GM12878 (cell line): ENCODE measurements around the gene TSPAN2. TPM values are rescaled to one million over a fixed set of nuclear protein-coding genes. Genes with fewer than 3 reads are reported as not detected.

Experiments used
- ATAC-seq: fragments of 200-7000 bp; cut with Tn5 transposase; 3 replicates; pipeline ENCODE4 v1.9.1; 2020; ENCODE audit warnings: mild to moderate bottlenecking, moderate library complexity
- BruUV-seq: library from RNA; stranded (reverse); fragments of 400-500 nt; replicated peaks from 2 replicates; lab custom pipeline; 2021; lab: Mats Ljungman, UMichigan
- CTCF ChIA-PET: fragments of 300-600 bp; sonication (Branson Sonifier 250); formaldehyde crosslinking; extraction: SDS; loops from one replicate; lab custom pipeline; 2021; ENCODE audit warnings: inconsistent platforms; lab: Yijun Ruan, JAX
- POLR2A ChIA-PET: fragments of 350-600 bp; formaldehyde crosslinking; extraction: SDS; loops from one replicate; lab custom pipeline; 2021; ENCODE audit warnings: inconsistent platforms; lab: Charles Lee
- RAD21 ChIA-PET: fragments of 300-600 bp; sonication (Branson Sonifier 250); formaldehyde crosslinking; loops from one replicate; lab custom pipeline; 2023; ENCODE audit warnings: antibody characterized with exemption; ENCODE audit not compliant: unreplicated experiment; lab: Charles Lee
- SMC1A ChIA-PET: fragments of 300-600 bp; sonication (Branson Sonifier 250); formaldehyde crosslinking; loops from one replicate; lab custom pipeline; 2023; ENCODE audit not compliant: unreplicated experiment, uncharacterized antibody; lab: Charles Lee
- DNase-seq: peaks from one replicate; pipeline ENCODE4 v3.0.0-alpha.2; 2011; ENCODE audit warnings: low read depth, low spot score
- FAIRE-seq: peaks from 3 replicates; lab custom pipeline; 2011; peaks lifted over from hg19 to GRCh38; lab: Jason Lieb, UNC
- H2AFZ ChIP-seq: 2 replicates; pipeline ENCODE4 v1.6.0; 2011; ENCODE audit warnings: low read depth, low read length, control low read depth; ENCODE audit not compliant: control insufficient read depth
- H3K27ac ChIP-seq: 2 replicates; pipeline ENCODE4 v1.5.1; 2011; ENCODE audit warnings: control low read depth; ENCODE audit not compliant: control insufficient read depth, insufficient read depth
- H3K27me3 ChIP-seq, 2 experiments: replicated peaks in 1 of 2; 2 replicates each; pipeline versions ENCODE4 v1.6.0 to v1.6.1; 2011; ENCODE audit warnings: low read length in 1 of 2; ENCODE audit not compliant: control insufficient read depth in 2 of 2, insufficient read depth in 2 of 2
- H3K36me3 ChIP-seq, 2 experiments: 2 replicates each; pipeline ENCODE4 v1.5.1; 2011; ENCODE audit warnings: low read length in 1 of 2; ENCODE audit not compliant: control insufficient read depth in 2 of 2, insufficient read depth in 2 of 2
- H3K4me1 ChIP-seq: 2 replicates; pipeline ENCODE4 v1.6.1; 2011; ENCODE audit warnings: mild to moderate bottlenecking, low read length, moderate library complexity, mixed read lengths; ENCODE audit not compliant: control insufficient read depth, insufficient read depth
- H3K4me2 ChIP-seq: 2 replicates; pipeline ENCODE4 v1.6.0; 2011; ENCODE audit warnings: control low read depth; ENCODE audit not compliant: control insufficient read depth, insufficient read depth
- H3K4me3 ChIP-seq: fragments of 200-600 bp; sonication (generic); 2 replicates; pipeline ENCODE4 v1.5.1; 2016
- H3K79me2 ChIP-seq: 2 replicates; pipeline ENCODE4 v1.6.0; 2011; ENCODE audit warnings: low read length; ENCODE audit not compliant: control insufficient read depth, insufficient read depth
- H3K9ac ChIP-seq: 2 replicates; pipeline ENCODE4 v1.8.0; 2011; ENCODE audit warnings: low read length, control low read depth, mixed read lengths; ENCODE audit not compliant: control insufficient read depth, insufficient read depth
- H3K9me3 ChIP-seq: replicated peaks from 3 replicates; pipeline ENCODE4 v1.5.1; 2011; ENCODE audit warnings: mild to moderate bottlenecking, low read length; ENCODE audit not compliant: control insufficient read depth, insufficient read depth
- H4K20me1 ChIP-seq: 2 replicates; pipeline ENCODE4 v1.6.0; 2011; ENCODE audit not compliant: control insufficient read depth, insufficient read depth
- BCL11A ChIP-seq: IDR thresholded peaks from 2 replicates; pipeline ENCODE4 v1.6.1; 2011; ENCODE audit warnings: low read depth, low read length
- DPF2 ChIP-seq: fragments of 450-650 bp; IDR thresholded peaks from 2 replicates; pipeline ENCODE4 v1.6.1; 2017; ENCODE audit warnings: mild to moderate bottlenecking
- FOS ChIP-seq: IDR thresholded peaks from 3 replicates; pipeline ENCODE4 v1.6.1; 2011; ENCODE audit warnings: borderline replicate concordance; ENCODE audit not compliant: insufficient read length; ENCODE audit errors: extremely low read depth
- IKZF1 ChIP-seq: fragments of 450-650 bp; conservative IDR thresholded peaks from 2 replicates; pipeline ENCODE4 v1.6.1; 2017; ENCODE audit warnings: antibody characterized with exemption, mild to moderate bottlenecking
- IKZF2 ChIP-seq, 2 experiments: fragments of 450-650 bp; IDR thresholded peaks; 2 replicates each; pipeline ENCODE4 v1.6.1; 2017; ENCODE audit warnings: mild to moderate bottlenecking in 2 of 2, moderate library complexity in 2 of 2
- MTA2 ChIP-seq: fragments of 450-650 bp; IDR thresholded peaks from 2 replicates; pipeline ENCODE4 v1.6.1; 2016; ENCODE audit warnings: low read depth, mild to moderate bottlenecking, moderate library complexity
- NR2F1 ChIP-seq: fragments of 450-650 bp; conservative IDR thresholded peaks from 2 replicates; pipeline ENCODE4 v1.6.1; 2017; ENCODE audit warnings: mild to moderate bottlenecking
- PAX8 ChIP-seq: fragments of 450-650 bp; IDR thresholded peaks from 2 replicates; pipeline ENCODE4 v1.6.1; 2017; ENCODE audit warnings: mild to moderate bottlenecking, moderate library complexity
- REST ChIP-seq: IDR thresholded peaks from 2 replicates; pipeline ENCODE4 v1.6.1; 2012; ENCODE audit warnings: mild to moderate bottlenecking, low read depth, low read length
- RUNX3 ChIP-seq: IDR thresholded peaks from 2 replicates; pipeline ENCODE4 v1.6.1; 2012; ENCODE audit warnings: low read length, inconsistent platforms
- ZNF24 ChIP-seq: fragments of 450-650 bp; IDR thresholded peaks from 2 replicates; pipeline ENCODE4 v1.6.1; 2017; ENCODE audit warnings: antibody characterized with exemption, mild to moderate bottlenecking
- WGBS: methylation state at CpG from one replicate; pipeline ENCODE4 v1.1.6; 2016; ENCODE audit warnings: low lambda C conversion rate; ENCODE audit not compliant: insufficient replicate concordance, insufficient coverage; ENCODE audit errors: missing lambda C conversion rate; 5-methylcytosine and 5-hydroxymethylcytosine counted together
- in situ Hi-C: fragments of 300-500 bp; cut with MboI; formaldehyde crosslinking; loops from 9 replicates; pipeline ENCODE4 v1.14.3; 2018; ENCODE audit warnings: mixed read lengths
- intact Hi-C: fragments of 100-400 bp; cut with micrococcal nuclease; formaldehyde crosslinking; loops from one replicate; pipeline ENCODE4 v1.14.2; 2022; ENCODE audit not compliant: unreplicated experiment
- polyA plus RNA-seq, 11 experiments: library from polyadenylated mRNA; depleted of rRNA in 4 of 11; unstranded in 6 of 11; stranded (reverse) in 5 of 11; fragments of >200 nt; fragmentation: Nextera tagmentation in 4 of 11; fragmentation: Illumina TruSeq in 1 of 11; extraction: Ambion mirVana in 4 of 11; extraction: Trizol in 1 of 11; gene quantifications; 1 replicate in 1 of 11; 2 replicates in 10 of 11; pipeline versions ENCODE4 v1.2.1 to v1.2.3, GENCODE V29; 2011 to 2016; ENCODE audit warnings: inconsistent platforms in 2 of 11, missing spikeins in 2 of 11, low read depth in 1 of 11
- total RNA-seq, 4 experiments: library from RNA; depleted of rRNA in 3 of 4; stranded (reverse); fragments of >200 nt in 3 of 4; fragmentation: Illumina TruSeq in 1 of 4; extraction: Trizol in 1 of 4; gene quantifications; 2 replicates each; pipeline versions ENCODE4 v1.2.1 to v1.2.3, GENCODE V29; 2013 to 2021
- TF ChIP-seq, protein P1 (sequence below): IDR thresholded peaks from 2 replicates; pipeline ENCODE4 v1.6.1; 2012; ENCODE audit warnings: low read depth, low read length, improper control_type of control experiment

The TSPAN2 gene
- total and polyA plus RNA-seq, 10 of the 15 experiments (the other 5 are each of a cell fraction or from before 2014, with no cell fraction given), result under 0.01 to 0.73 TPM; not detected in 8

- ATAC-seq (peak; percentile 98), DNase-seq (peak; percentile 23), FAIRE-seq (no peak)
- intact Hi-C loops, result no loop called here
- no peaks in the 10 kb centered on the region for H4K20me1 ChIP-seq
- ChIA-PET RAD21 (no interaction called here), POLR2A (no interaction called here), CTCF (interaction anchor here (0.8 to 1.9 kb wide), 3 partner anchors 10 to 26 kb away, joined by 3 to 12 read pairs (median 3); no protein-coding TSS in a partner anchor), SMC1A (interaction anchor here (0.6 to 1.9 kb wide), 4 partner anchors 11 to 49 kb away, joined by 4 to 6 read pairs (median 4); no protein-coding TSS in a partner anchor)
- no peaks in the 10 kb centered on the region for H3K27me3 ChIP-seq
- H3K79me2 ChIP-seq, result no peaks in the 10 kb centered on the region
- no peak overlapping the region for H3K4me3 ChIP-seq
- no peak overlapping the region for H3K4me2 ChIP-seq
- in situ Hi-C loops, result no loop called here
- H3K27ac ChIP-seq, result no peak overlapping the region
- no peaks in the 10 kb centered on the region for H3K4me1 ChIP-seq
- no TSS peak for BruUV-seq
- H3K36me3 ChIP-seq, result no peaks in the 10 kb centered on the region
- peak; percentile 50; the same call in 1 of the 2 replicates for TF ChIP-seq MTA2
- TF ChIP-seq NR2F1, result peak; percentile 53; the same call in 1 of the 2 replicates
- peak in 1 of 2 experiments; percentile 23; a peak in 1 of 4 replicates for TF ChIP-seq IKZF2 (IDR thresholded peaks at IDR 0.05)
- TF ChIP-seq DPF2, result 0 out of 2 replicates have a peak, but pooled peaks have one; percentile 43
- TF ChIP-seq BCL11A, result no peak
- TF ChIP-seq PAX8, result no peak
- TF ChIP-seq FOS, result no peak
- peak; percentile 27; the same call in 1 of the 2 replicates for TF ChIP-seq RUNX3
- TF ChIP-seq IKZF1, result peak; percentile 71
- H3K9ac ChIP-seq, result no peak overlapping the region
- 3% methylated on average over 7 of the region's 7 CpGs for WGBS
- H3K9me3 ChIP-seq, result no peaks in the 10 kb centered on the region
- H2AFZ ChIP-seq, result no peak overlapping the region; the same call in 1 of the 2 replicates
Measured at GRCh38 chr1:115062542-115063004, 26.7 kb downstream of the TSPAN2 start.

DNA sequence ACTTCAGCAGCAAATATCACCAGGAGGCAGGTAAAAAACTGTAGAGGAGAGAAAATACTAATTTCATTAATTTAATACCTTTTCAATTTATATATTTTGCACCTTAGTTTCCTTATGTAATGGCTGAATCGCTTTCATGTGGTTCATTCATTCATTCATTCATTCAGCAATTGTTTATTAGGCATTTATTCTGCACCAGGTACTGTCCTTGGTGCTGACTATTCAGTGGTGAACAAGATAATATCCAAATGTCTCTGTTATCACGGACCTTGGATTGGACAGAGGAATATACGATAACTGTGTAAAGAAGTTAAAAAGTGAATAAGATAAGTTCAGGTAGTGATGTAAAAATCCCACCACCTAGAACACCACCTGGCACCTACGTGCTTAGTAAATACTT lies 28.8 kb downstream of the TSPAN2 start:
- Histone ChIP-seq H3K9ac (no peak overlapping the region), H3K79me2 (no peaks in the 10 kb centered on the region), H3K4me3 (no peak overlapping the region), H2AFZ (no peak overlapping the region), H3K27ac (no peak overlapping the region), H3K36me3 (no peaks in the 10 kb centered on the region), H3K9me3 (no peaks in the 10 kb centered on the region), H3K27me3 (no peaks in the 10 kb centered on the region; a peak in 1 of 4 replicates), H3K4me1 (no peaks in the 10 kb centered on the region), H3K4me2 (no peak overlapping the region), H4K20me1 (no peaks in the 10 kb centered on the region)
- SMC1A ChIA-PET, result no interaction called here
- POLR2A ChIA-PET, result no interaction called here
- in situ Hi-C loops (no loop called here), intact Hi-C loops (no loop called here)
- DNase-seq (no peak), ATAC-seq (no peak), FAIRE-seq (no peak)
- CTCF ChIA-PET, result no interaction called here
- no TSS peak for BruUV-seq
- RAD21 ChIA-PET, result no interaction called here
- peak; percentile 96 for TF ChIP-seq ZNF24
- peak; percentile 55; the same call in 1 of the 2 replicates for TF ChIP-seq REST
- TF ChIP-seq, protein P1, sequence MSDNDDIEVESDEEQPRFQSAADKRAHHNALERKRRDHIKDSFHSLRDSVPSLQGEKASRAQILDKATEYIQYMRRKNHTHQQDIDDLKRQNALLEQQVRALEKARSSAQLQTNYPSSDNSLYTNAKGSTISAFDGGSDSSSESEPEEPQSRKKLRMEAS, result no peak
- WGBS, result 25% methylated on average over 4 of the region's 4 CpGs
